Measurements from ENCODE around the gene UBE3B.

GRCh38 chr12:109461846-109462756 lies 15.3 kb upstream of the UBE3B start:
- no peak for TF ChIP-seq EZH2 (IDR thresholded peaks at IDR 0.05; ENCODE audit: borderline replicate concordance)
- TF ChIP-seq CTCF (IDR thresholded peaks at IDR 0.05; ENCODE audit: poor library complexity): no peak

Data from hepatocyte (in vitro differentiated cells).